A673 (cell line): ENCODE measurements around the gene HP1BP3.

Experiments
- CTCF ChIP-seq: fragments of 300-800, 200-600 bp; sonication (generic); conservative IDR thresholded peaks from 2 replicates; pipeline ENCODE4 v1.5.1; 2017; ENCODE audit warnings: low read depth, mild to moderate bottlenecking, antibody characterized with exemption, low read length, moderate library complexity, mixed read lengths
- EZH2 ChIP-seq: fragments of 200-600 bp; sonication (generic); IDR thresholded peaks from 2 replicates; pipeline ENCODE4 v1.6.1; 2017; ENCODE audit warnings: borderline replicate concordance, low read depth, mild to moderate bottlenecking, mixed read lengths, antibody characterized with exemption, low read length; ENCODE audit not compliant: poor library complexity, severe bottlenecking

DNA sequence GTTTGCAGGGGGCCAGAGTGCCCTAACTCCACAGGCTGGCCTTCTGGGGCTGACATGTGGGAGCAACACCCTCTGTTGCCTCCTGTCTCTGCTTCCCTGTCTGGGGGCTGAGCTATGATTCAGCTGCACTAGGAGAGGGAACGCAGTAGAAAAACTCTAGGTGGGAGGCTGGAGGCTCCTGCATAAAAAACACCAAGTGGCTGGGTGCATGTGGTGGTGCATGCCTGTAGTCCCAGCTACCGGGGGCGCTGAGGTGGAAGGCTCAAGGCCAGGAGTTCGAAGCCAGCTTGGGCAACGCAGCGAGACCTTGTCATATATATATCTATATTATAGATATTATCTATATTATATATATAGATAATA lies 74.9 kb downstream of the HP1BP3 start:
- TF ChIP-seq CTCF (no peak), EZH2 (no peak)
